GM10847 (cell line): ENCODE results near the gene MUC2.

Experiments used
- POLR2A ChIP-seq: IDR thresholded peaks from 2 replicates; pipeline ENCODE4 v1.6.1; 2011; ENCODE audit not compliant: insufficient read length; ENCODE audit errors: extremely low read depth

MUC2 gene

GRCh38 chr11:1074244-1075221, at the start of gene MUC2:
Gene MUC2, plus strand, starts transcription at chr11:1074874.
- TF ChIP-seq POLR2A: no peak

GRCh38 chr11:1025410-1026162, 49.1 kb upstream of the MUC2 start:
- no peak for TF ChIP-seq POLR2A

GRCh38 chr11:1026163-1026450, 48.6 kb upstream of the MUC2 start:
- TF ChIP-seq POLR2A: no peak

DNA sequence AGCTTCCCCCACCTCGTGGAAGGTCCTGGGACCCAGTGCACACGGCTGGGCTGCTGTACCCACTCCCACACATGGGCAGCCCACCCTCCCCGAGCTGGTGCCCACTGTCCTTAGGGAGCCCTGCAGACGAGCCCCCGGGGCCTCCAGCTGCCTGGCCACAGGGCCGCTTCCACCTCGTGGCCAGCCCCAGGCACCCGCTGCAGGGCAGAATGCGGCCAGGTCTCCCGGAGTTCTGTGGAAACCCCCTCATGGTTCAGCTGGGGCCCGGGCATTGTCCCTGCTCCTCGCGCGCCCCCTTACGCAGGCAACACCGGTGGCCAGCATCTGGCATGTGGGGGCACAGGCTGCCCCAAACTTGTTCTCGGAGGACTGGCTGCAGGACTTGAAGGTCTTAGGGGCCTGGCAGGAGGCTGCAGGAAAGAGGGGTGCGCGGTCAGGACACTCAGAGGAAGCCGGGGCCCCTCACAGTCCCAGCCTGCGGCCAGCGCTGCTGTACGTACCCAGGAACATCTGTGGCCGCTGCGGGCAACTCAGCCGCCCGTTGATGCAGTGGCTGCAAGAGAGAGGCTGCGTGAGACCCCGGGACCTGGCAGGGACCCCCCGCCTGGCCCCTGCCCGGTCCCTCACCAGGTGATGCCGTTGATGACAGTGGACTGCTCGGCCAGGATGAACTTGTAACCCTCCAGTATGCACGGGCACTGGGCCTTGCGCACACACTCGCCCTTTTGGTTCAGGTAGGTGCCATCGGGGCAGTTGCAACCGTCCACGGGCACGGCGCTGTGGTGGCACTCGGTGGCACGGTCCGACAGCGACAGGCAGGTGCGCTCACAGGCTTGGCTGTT, 47.8 kb upstream of the MUC2 start:
- TF ChIP-seq POLR2A: no peak

DNA sequence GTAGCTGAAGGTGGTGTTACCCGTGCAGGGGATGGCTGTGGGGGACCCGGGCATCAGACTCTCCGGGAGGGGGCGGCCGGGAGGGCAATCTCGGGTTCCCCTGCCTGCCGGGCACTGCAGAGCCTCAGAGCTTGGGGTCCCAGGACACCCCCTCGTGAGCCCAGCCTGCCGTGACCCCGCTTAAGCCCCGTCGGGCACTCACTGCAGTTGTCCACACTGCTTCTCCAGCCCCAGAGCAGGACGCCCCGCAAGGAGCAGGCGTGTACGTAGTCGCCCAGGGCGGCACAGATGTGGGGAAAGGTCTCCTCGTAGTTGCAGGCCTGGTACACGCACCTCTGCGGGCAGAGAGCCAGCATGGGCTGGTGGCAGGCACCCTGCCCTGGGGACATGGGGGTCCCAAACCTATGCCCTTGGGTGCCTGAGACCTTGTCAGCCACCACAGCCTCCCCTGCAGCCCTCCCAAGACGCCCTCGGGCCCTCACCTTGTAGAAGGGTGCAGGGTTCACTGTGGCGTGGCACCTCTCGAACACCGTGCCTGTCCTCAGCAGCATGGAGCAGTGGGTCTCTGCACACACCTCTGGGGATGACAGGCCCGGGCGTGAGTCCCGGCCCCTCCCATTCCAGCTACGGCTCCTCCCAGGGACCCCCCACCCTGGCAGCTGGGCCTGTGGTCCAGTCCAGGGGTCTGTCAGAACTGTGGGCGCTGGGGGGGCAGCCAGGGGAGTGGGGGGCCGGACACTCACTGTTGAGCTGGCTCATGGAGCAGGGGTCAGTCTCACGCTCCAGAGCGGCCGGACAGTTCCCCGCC, 47.0 kb upstream of the MUC2 start:
- no peak for TF ChIP-seq POLR2A

DNA sequence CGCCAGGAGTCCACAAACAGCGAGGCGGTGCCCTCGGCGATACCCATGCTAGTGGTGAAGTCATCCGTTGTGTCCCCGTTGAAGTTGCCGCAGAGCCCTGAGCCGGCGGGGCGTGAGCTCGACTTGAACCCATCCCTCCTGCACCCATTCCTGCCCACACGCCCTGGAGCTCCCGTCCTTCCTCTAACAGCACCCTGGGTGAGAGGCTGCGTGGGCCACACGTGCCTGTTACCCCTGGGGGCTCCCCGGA, 46.5 kb upstream of the MUC2 start:
- no peak for TF ChIP-seq POLR2A

GRCh38 chr11:1028616-1029015, 46.1 kb upstream of the MUC2 start:
- TF ChIP-seq POLR2A: no peak

DNA sequence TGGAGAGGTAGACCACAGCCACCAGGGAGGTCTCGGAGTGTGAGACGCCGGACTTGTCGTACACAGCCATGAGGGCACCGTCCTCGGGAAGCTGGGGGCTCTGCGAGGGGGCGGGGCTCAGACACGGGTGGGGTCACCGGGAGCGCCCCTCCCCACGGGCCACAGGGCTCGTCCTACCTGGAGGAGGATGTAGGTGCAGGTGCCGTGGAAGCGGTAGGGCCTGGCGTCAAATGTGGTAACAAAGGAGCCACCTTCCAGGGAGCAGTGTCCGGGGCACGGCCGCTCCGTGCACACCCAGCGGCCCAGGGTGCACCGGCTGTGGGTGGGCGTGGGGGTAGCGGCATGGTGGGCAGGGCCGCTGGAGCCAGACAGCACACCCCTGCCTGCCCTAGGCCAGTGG, 45.6 kb upstream of the MUC2 start:
- no peak for TF ChIP-seq POLR2A

- TF ChIP-seq POLR2A: no peak
These were observed 45.0 kb upstream of the MUC2 start for GRCh38 chr11:1029654-1030053.

DNA sequence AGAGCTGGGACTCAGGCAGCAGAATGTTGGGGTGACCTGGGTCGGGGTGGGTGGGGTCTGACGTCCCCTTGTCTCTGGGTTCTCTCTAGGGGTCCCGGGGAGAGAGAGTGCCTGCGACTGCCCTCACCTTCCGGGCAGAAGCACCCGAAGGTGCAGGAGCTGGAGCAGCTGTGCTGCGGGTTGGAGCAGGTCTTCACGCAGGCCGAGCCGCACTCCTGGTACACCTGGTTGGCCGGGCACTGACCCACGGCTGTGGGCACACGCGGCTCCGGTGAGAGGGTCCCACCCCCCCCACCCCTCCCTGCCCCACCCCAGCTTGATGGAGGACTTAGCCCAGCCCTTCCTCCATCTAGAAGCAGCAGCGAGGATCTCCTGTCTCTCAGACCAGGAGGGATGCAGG, 44.6 kb upstream of the MUC2 start:
- no peak for TF ChIP-seq POLR2A

DNA sequence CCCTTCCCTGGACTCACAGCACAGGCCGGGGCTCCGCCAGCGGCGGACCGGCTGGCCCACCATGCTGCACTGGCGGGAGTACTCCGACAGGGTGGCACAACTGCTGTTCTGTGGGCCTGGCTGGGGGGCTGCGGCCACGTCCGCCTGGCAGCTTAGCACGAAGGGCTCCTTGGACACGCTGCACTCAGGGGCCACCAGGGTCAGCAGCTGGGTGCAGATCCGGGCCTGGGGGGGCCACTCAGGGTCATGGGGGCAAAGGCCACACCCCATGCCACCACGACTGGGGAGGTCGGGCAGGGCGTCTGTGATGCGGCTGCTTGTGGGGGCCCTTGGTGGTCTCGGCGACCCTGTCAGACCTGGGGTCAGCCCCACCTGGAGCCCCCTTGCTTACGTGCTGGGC, 44.1 kb upstream of the MUC2 start:
- TF ChIP-seq POLR2A: no peak

- no peak for TF ChIP-seq POLR2A
These were observed 43.4 kb upstream of the MUC2 start for GRCh38 chr11:1031121-1031899.

- TF ChIP-seq POLR2A: no peak
These were observed 42.3 kb upstream of the MUC2 start for GRCh38 chr11:1032310-1032891.
